ENCODE results near the gene LCP1. TPM values are rescaled to one million over a fixed set of nuclear protein-coding genes. Genes with fewer than 3 reads are reported as not detected.

The LCP1 gene
- polyA plus RNA-seq, 1 donor (not counting 4 experiments of a cell fraction or from before 2014, with no cell fraction given): 2.5 TPM

- Histone ChIP-seq H3K27me3 (ENCODE audit: control insufficient read depth, extremely low read depth, insufficient read depth, low read length) (no peaks in the 10 kb centered on the region), H3K27ac (ENCODE audit: control insufficient read depth, insufficient read depth, low read length) (no peak overlapping the region), H3K79me2 (ENCODE audit: control insufficient read depth, insufficient read depth, low read length) (no peaks in the 10 kb centered on the region), H3K9me3 (ENCODE audit: control insufficient read depth, low read depth, low read length) (no peaks in the 10 kb centered on the region), H4K20me1 (ENCODE audit: control insufficient read depth, extremely low read depth, insufficient read depth, low read length) (no peaks in the 10 kb centered on the region), H3K4me3 (ENCODE audit: control insufficient read depth in 2 of 3, extremely low read depth in 1 of 3, insufficient read depth in 2 of 3, low read depth in 1 of 3, low read length in 3 of 3) (no peak overlapping the region), H3K36me3 (ENCODE audit: control insufficient read depth in 2 of 2, extremely low read depth in 1 of 2, insufficient read depth in 2 of 2, low read length in 2 of 2) (no peaks in the 10 kb centered on the region), H2AFZ (ENCODE audit: control insufficient read depth, low read length) (no peak overlapping the region), H3K9me1 (ENCODE audit: control insufficient read depth, extremely low read depth, insufficient read depth, low read length) (no peaks in the 10 kb centered on the region), H3K4me2 (ENCODE audit: control insufficient read depth, extremely low read depth, insufficient read depth, low read depth, low read length) (no peak overlapping the region), H3K4me1 (ENCODE audit: control insufficient read depth, extremely low read depth, insufficient read depth, low read length) (peaks cover 20% of the 10 kb centered on the region), H3K9ac (ENCODE audit: control insufficient read depth, extremely low read depth, insufficient read depth, low read length) (no peak overlapping the region)
- dilution Hi-C loops (cut with MboI; ENCODE audit: extremely low pct_ligation_motif_present, low sequenced_read_pairs): no loop called here
- TF ChIP-seq CTCF (optimal IDR thresholded peaks at IDR 0.05 in 1 of 3, IDR thresholded peaks at IDR 0.05 in 1 of 3, conservative IDR thresholded peaks at IDR 0.05 in 1 of 3; ENCODE audit: extremely low read depth in 1 of 3, insufficient read depth in 2 of 3, low read length in 3 of 3) (no peak), EZH2 (IDR thresholded peaks at IDR 0.05; ENCODE audit: low read length) (no peak)
- DNase-seq (ENCODE audit: low read depth, low spot score) (no peak), FAIRE-seq (no peak)
These were observed 55.9 kb downstream of the LCP1 start for GRCh38 chr13:46126056-46126455.

- no peak overlapping the region for H3K9ac ChIP-seq (ENCODE audit: control insufficient read depth, extremely low read depth, insufficient read depth, low read length)
- H3K27ac ChIP-seq (ENCODE audit: control insufficient read depth, insufficient read depth, low read length): no peak overlapping the region
- H3K27me3 ChIP-seq (ENCODE audit: control insufficient read depth, extremely low read depth, insufficient read depth, low read length): no peaks in the 10 kb centered on the region
- dilution Hi-C loops (cut with MboI; ENCODE audit: extremely low pct_ligation_motif_present, low sequenced_read_pairs): no loop called here
- no peaks in the 10 kb centered on the region for H3K79me2 ChIP-seq (ENCODE audit: control insufficient read depth, insufficient read depth, low read length)
- H3K9me1 ChIP-seq (ENCODE audit: control insufficient read depth, extremely low read depth, insufficient read depth, low read length): no peaks in the 10 kb centered on the region
- peaks cover 28% of the 10 kb centered on the region for H3K4me1 ChIP-seq (ENCODE audit: control insufficient read depth, extremely low read depth, insufficient read depth, low read length)
- peak overlapping the region; percentile 3 for H3K4me2 ChIP-seq (ENCODE audit: control insufficient read depth, extremely low read depth, insufficient read depth, low read depth, low read length)
- FAIRE-seq: no peak
- no peaks in the 10 kb centered on the region for H4K20me1 ChIP-seq (ENCODE audit: control insufficient read depth, extremely low read depth, insufficient read depth, low read length)
- H2AFZ ChIP-seq (ENCODE audit: control insufficient read depth, low read length): peak overlapping the region; percentile 34
- no peak for DNase-seq (ENCODE audit: low read depth, low spot score)
- H3K36me3 ChIP-seq (ENCODE audit: control insufficient read depth in 2 of 2, extremely low read depth in 1 of 2, insufficient read depth in 2 of 2, low read length in 2 of 2): no peaks in the 10 kb centered on the region
- TF ChIP-seq CTCF (optimal IDR thresholded peaks at IDR 0.05 in 1 of 3, IDR thresholded peaks at IDR 0.05 in 1 of 3, conservative IDR thresholded peaks at IDR 0.05 in 1 of 3; ENCODE audit: extremely low read depth in 1 of 3, insufficient read depth in 2 of 3, low read length in 3 of 3) (no peak), EZH2 (IDR thresholded peaks at IDR 0.05; ENCODE audit: low read length) (no peak)
- no peak overlapping the region for H3K4me3 ChIP-seq (ENCODE audit: control insufficient read depth in 2 of 3, extremely low read depth in 1 of 3, insufficient read depth in 2 of 3, low read depth in 1 of 3, low read length in 3 of 3)
- no peaks in the 10 kb centered on the region for H3K9me3 ChIP-seq (ENCODE audit: control insufficient read depth, low read depth, low read length)
These were observed 56.7 kb downstream of the LCP1 start for GRCh38 chr13:46124967-46125933.
